ENCODE results near the gene TM9SF3.
"Not testable (repeated sequence)": the region's sequence is repeated elsewhere in the genome, so short reads cannot be mapped to it uniquely, and the experiment has no call there.

Gene TM9SF3

DNA sequence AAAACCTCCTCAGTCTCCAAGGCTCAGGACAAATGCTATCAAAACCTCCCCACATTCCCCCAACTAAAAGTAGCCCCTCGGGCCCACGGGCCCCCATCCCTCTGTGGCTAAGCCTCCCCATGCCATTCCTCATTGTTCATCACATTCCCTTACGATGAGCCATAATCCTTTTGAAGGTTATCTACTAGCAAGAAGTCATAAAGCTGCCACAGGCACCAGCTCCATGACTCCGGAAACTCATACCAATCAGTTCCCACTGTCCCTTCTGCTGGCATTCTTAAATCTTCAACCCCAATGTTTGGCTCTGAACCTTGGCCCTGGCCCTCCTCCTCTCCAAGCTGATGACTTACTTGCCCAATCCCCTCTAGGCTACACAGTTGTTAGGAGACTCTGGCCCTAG, 19.4 kb upstream of the TM9SF3 start:
- in situ Hi-C loops (cut with HindIII; ENCODE audit: low sequenced_read_pairs), result no loop called here

DNA sequence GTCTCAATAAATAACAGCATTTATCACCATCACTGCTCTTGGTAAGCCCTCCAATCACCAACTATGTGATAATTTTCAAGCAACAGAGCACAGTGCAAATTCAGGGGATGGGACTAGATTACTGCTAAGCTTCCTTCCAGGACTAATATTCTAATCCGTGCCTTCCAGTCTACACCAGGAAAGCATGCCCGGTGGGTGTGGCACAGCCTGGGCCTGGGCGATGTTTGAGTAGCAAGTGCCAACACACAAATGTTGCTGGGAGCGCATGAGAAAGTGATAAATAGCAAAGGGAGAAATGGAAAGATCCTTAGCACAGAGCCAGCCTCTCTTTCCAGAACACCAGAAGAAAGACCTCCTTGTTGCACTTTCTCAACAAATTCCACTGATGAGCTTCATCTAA, 13.5 kb upstream of the TM9SF3 start:
- in situ Hi-C loops (cut with HindIII; ENCODE audit: low sequenced_read_pairs), result loop anchor here (5.0 kb wide), 1 partner anchor 73 kb away; no protein-coding TSS in a partner anchor

GRCh38 chr10:96598846-96599245, 12.0 kb upstream of the TM9SF3 start:
- in situ Hi-C loops (cut with HindIII; ENCODE audit: low sequenced_read_pairs), result no loop called here

DNA sequence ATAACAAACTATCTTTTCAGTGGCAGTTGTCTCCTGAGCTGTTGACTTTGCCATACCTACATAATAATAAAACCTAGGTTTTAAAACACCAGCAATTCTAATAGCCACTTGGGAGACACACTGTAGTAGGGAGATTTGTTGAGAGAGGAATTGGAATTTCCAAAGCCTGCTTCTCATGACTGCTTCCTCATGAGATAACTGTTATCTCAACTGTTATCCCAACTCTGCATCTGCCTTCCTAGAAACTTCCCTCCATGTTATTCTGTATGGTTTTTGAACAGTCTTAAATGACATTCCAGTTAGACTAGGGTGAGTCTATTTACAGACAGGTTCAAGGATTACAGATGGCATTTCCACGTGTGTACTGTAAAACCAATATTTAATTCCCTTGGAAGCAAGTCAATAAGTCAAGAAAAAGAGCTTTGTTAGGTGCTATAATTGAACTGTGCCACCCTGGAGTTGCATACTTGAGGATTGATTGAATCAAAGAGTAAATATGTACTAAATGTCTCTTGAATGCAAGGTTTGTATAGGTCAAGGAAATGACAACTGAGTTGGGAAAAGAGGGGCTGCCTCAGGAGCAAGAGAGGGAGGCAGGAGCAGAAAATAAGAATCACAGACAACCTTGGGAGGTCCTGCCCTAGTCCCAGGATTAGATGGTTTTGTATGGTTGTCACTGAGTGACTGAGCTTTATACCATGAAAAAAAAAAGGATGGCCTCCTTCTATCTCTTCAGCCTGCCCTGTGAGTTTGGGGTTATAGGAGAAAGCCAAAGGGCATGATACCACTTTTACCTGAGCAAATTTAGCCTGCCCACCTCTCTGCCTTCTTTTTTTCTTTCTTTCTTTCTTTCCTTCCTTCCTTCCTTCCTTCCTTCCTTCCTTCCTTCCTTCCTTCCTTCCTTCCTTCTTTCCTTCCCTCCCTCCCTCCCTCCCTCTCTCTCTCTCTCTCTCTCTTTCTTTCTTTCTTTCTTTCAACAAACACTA, 9.9 kb upstream of the TM9SF3 start:
- in situ Hi-C loops (cut with HindIII; ENCODE audit: low sequenced_read_pairs), result no loop called here

DNA sequence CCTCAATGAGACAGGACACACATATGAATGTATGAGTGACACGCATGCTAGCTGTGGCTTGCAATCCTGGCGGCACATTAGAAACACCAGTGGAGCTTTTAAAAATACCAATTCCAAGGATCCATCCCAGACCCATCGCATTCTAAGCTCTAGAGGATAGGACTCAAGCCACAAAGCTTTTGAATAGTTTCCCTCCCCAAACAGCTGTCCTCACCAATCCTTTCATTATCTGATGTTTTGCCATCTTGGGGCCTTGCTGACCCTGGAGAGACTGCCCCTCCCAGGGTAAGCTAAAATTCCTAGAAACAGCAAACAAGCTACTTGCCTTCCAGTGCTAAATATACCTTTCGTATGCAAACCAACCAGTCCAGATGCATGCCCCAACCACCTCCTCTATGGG, 8.9 kb upstream of the TM9SF3 start:
- in situ Hi-C loops (cut with HindIII; ENCODE audit: low sequenced_read_pairs), result no loop called here

DNA sequence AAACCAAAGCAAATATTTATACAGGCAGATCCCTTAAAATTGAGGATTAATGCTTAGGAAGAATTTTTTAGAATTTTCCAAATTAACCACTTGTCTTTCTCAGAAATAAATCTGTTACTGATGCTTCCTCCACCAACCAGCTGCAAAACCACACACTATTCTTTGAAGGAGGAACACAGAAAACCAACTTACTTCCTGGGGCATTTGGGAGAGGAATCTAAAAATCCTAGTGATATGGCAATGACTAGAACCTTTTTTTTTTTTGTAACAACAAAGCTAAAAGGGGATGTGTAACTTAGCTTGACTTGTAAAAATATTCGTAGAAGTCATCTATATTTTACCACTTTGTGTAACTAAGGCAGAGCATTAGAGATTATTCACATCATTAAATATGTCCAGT, 5.1 kb upstream of the TM9SF3 start:
- in situ Hi-C loops (cut with HindIII; ENCODE audit: low sequenced_read_pairs), result no loop called here

GRCh38 chr10:96588616-96589419, 2.0 kb upstream of the TM9SF3 start:
- in situ Hi-C loops (cut with HindIII; ENCODE audit: low sequenced_read_pairs), result no loop called here

- in situ Hi-C loops (cut with HindIII; ENCODE audit: low sequenced_read_pairs), result no loop called here
These were observed 1.3 kb upstream of the TM9SF3 start for GRCh38 chr10:96588060-96588554.

DNA sequence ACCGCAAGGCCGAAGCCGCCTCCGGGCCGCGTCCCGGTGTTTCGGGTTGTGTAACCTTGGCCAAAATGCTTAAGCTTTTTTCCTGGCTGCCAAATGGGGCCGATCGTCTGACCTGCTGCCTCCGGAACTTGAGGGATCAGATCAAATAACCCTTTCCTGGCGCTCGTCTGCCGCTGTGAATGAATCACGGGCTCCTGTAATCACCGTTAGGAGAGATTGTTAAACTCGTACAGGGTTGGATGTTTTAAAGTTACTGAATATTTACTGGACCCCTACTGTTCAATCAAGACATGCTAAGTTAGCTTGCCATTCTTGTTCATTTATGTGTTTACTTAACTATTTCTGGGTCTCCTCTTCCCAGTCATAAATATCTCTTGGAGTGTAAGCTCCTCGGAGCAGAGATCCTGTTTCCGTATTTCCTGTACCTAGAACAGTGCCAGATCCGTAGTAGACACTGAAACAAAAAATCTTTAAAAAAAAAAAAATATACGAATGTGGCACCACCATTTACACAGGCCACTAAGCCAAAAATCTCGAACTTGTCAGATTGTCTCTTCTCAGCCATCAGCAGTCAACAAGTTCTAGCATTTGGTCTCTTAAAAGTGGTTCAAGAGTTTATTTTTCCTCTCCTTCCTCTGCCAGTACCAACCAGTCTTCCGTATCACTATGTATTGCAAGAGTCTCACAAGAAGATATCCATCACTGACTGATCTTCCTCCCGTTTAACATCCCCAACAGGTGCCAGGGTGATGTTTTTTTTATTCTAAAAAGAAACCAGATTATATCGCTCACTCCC, 650 bp upstream of the TM9SF3 start:
- in situ Hi-C loops (cut with HindIII; ENCODE audit: low sequenced_read_pairs), result no loop called here

- in situ Hi-C loops (cut with HindIII; ENCODE audit: low sequenced_read_pairs), result no loop called here
These were observed 935 bp downstream of the TM9SF3 start for GRCh38 chr10:96585736-96586418.

DNA sequence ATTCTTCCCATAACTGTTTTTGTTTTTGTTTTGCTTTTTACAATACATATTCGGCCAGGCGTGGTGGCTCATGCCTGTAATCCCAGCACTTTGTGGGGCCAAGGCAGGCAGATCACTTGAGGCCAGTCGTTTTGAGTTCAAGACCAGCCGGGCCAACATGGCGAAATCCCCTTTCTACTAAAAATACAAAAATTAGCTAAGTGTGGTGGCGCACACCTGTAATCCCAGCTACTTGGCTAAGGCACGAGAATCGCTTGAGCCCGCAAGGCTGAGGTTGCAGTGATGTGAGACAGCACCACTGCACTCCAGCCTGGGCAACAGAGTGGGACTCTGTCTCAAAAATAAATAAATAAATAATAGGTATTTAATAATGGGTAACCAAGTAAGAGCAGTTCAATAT, 2.3 kb downstream of the TM9SF3 start:
- in situ Hi-C loops (cut with HindIII; ENCODE audit: low sequenced_read_pairs), result no loop called here

DNA sequence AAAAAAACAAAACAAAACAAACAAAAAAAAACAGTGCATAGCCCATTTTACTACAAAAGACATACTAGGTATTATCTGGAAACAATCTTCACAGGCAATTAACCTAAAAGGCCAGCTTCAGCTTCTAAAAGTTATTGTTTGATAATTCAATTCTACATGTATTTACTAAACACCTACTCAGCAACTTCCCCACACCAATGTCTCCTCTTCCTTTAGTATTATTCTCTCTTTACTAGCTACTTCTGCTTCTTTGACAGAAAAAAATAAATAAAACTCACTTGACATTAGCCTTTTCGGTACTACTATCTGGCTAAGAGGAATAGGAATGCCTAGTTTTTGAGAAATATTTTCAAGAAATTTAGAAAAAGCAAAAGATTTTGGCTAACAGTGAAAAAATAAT, 2.8 kb downstream of the TM9SF3 start:
- in situ Hi-C loops (cut with HindIII; ENCODE audit: low sequenced_read_pairs), result no loop called here

DNA sequence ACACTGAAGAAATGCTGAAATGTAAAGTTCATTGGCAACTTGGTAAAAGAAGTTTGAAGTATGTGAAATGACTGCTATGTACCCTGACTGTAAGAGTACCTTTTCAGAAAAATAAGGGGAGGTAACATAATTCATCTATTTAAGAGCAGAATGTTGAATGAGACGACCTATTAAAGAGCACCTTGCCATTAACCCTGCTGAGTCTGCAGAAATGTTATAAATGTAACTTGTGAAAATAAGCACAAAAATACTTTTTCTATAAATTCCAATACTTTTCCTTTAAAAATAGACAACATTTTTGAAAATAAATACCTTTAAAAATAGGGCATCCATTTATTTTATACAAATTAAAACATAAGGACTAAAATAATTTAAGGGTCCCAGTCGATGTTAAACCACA, 7.7 kb downstream of the TM9SF3 start:
- in situ Hi-C loops (cut with HindIII; ENCODE audit: low sequenced_read_pairs), result no loop called here

GRCh38 chr10:96578633-96579032, 8.2 kb downstream of the TM9SF3 start:
- in situ Hi-C loops (cut with HindIII; ENCODE audit: low sequenced_read_pairs), result no loop called here

- in situ Hi-C loops (cut with HindIII; ENCODE audit: low sequenced_read_pairs), result no loop called here
These were observed 8.8 kb downstream of the TM9SF3 start for GRCh38 chr10:96578022-96578421.

DNA sequence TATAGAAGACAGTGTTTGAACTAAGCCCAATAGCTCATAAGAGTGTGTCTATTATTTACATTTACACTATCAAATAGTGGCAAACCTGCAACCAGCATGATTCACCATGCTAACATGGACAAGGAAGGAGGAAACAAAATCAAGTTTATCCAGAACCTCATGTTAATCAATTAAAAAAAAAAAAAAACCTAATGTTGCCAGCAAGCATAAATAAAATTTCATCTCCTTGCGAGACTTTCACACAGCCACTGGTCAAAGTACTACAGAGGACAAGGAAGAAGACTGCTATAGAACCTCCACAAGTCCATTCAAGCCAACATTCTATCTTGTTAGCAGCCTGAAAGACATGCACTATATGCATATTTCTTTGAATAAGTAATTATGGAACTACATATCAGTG, 9.7 kb downstream of the TM9SF3 start:
- in situ Hi-C loops (cut with HindIII; ENCODE audit: low sequenced_read_pairs), result no loop called here

GRCh38 chr10:96576277-96576980, 10.4 kb downstream of the TM9SF3 start:
- in situ Hi-C loops (cut with HindIII; ENCODE audit: low sequenced_read_pairs), result no loop called here

- in situ Hi-C loops (cut with HindIII; ENCODE audit: low sequenced_read_pairs), result not testable (repeated sequence)
These were observed 12.2 kb downstream of the TM9SF3 start for GRCh38 chr10:96574564-96574963.

- in situ Hi-C loops (cut with HindIII; ENCODE audit: low sequenced_read_pairs), result no loop called here
These were observed 13.8 kb downstream of the TM9SF3 start for GRCh38 chr10:96573036-96573435.

Measured in DLD1 (cell line).